HG03469 (cell line): ENCODE measurements around the gene KRT72.

Source experiments
- ATAC-seq: cut with Tn5 transposase; IDR thresholded peaks from one replicate; pipeline ENCODE4 v1.9.1; 2021; ENCODE audit warnings: mild to moderate bottlenecking, moderate library complexity, moderate number of reproducible peaks; ENCODE audit not compliant: unreplicated experiment

The KRT72 gene

GRCh38 chr12:52581481-52581880 lies 19.8 kb downstream of the KRT72 start:
- ATAC-seq, result no peak

GRCh38 chr12:52581066-52581465 lies 20.2 kb downstream of the KRT72 start:
- ATAC-seq, result no peak

- no peak for ATAC-seq
Observed at GRCh38 chr12:52580496-52580895, 20.8 kb downstream of the KRT72 start.

- ATAC-seq, result no peak
Observed at GRCh38 chr12:52579468-52580465, 21.5 kb downstream of the KRT72 start.

GRCh38 chr12:52578469-52578868 lies 22.8 kb downstream of the KRT72 start:
- no peak for ATAC-seq

- ATAC-seq, result no peak
Observed at GRCh38 chr12:52577316-52577715, 23.9 kb downstream of the KRT72 start.

- no peak for ATAC-seq
Observed at GRCh38 chr12:52575948-52576347, 25.3 kb downstream of the KRT72 start.

- ATAC-seq, result no peak
Observed at GRCh38 chr12:52575256-52575655, 26.0 kb downstream of the KRT72 start.

GRCh38 chr12:52573743-52574142 lies 27.5 kb downstream of the KRT72 start, which contains the start of gene KRT74:
Gene KRT74, minus strand, starts transcription at chr12:52573843. Its CDS starts 66 bp downstream, at chr12:52573777.
- no peak for ATAC-seq

- ATAC-seq, result no peak
Observed at GRCh38 chr12:52573306-52573705, 28.0 kb downstream of the KRT72 start.

- ATAC-seq, result no peak
Observed at GRCh38 chr12:52570511-52570910, 30.8 kb downstream of the KRT72 start.

GRCh38 chr12:52568111-52568510 lies 33.2 kb downstream of the KRT72 start:
- no peak for ATAC-seq

- no peak for ATAC-seq
Observed at GRCh38 chr12:52566847-52567291, 34.4 kb downstream of the KRT72 start.

- ATAC-seq, result no peak
Observed at GRCh38 chr12:52564582-52564981, 36.7 kb downstream of the KRT72 start.

- ATAC-seq, result no peak
Observed at GRCh38 chr12:52561880-52562449, 39.3 kb downstream of the KRT72 start.

- no peak for ATAC-seq
Observed at GRCh38 chr12:52559979-52560378, 41.3 kb downstream of the KRT72 start.

GRCh38 chr12:52558781-52559445 lies 42.4 kb downstream of the KRT72 start:
- no peak for ATAC-seq

- no peak for ATAC-seq
Observed at GRCh38 chr12:52557476-52557875, 43.8 kb downstream of the KRT72 start.

GRCh38 chr12:52555577-52555976 lies 45.7 kb downstream of the KRT72 start:
- ATAC-seq, result no peak

GRCh38 chr12:52552681-52553195 lies 48.5 kb downstream of the KRT72 start, which contains the start of gene KRT71:
Gene KRT71, minus strand, starts transcription at chr12:52553145. Its CDS starts 68 bp downstream, at chr12:52553077.
- ATAC-seq, result no peak

GRCh38 chr12:52552055-52552454 lies 49.2 kb downstream of the KRT72 start:
- ATAC-seq, result no peak
